ENCODE data around the gene PLXDC1. TPM values are rescaled to one million over a fixed set of nuclear protein-coding genes. Genes with fewer than 3 reads are reported as not detected.

Gene PLXDC1
- total and polyA plus RNA-seq, 2 of the 8 experiments (the other 6 are each of a cell fraction or from before 2014, with no cell fraction given): 4.1 to 14.6 TPM

GRCh38 chr17:39165178-39165840 lies 13.9 kb upstream of the PLXDC1 start (continued):
- no peak for TF ChIP-seq CHD2 (IDR thresholded peaks at IDR 0.05; ENCODE audit: low read length)

Data from H1 (cell line).